IMR-90 (cell line): ENCODE data around the gene MACC1.

Experiments used
- BHLHE40 ChIP-seq: fragments of 150-350 bp; IDR thresholded peaks from 2 replicates; pipeline ENCODE4 v1.6.1; 2016; ENCODE audit warnings: mild to moderate bottlenecking, low read depth, low read length
- CEBPB ChIP-seq: IDR thresholded peaks from 2 replicates; pipeline ENCODE4 v1.6.1; 2012; ENCODE audit warnings: low read depth, low read length, improper control_type of control experiment
- CTCF ChIP-seq: conservative IDR thresholded peaks from 2 replicates; pipeline ENCODE4 v1.5.1; 2012; ENCODE audit warnings: mild to moderate bottlenecking, low read depth, low read length, improper control_type of control experiment
- ELK1 ChIP-seq: fragments of 150-350 bp; IDR thresholded peaks from 2 replicates; pipeline ENCODE4 v1.6.1; 2016; ENCODE audit warnings: low read depth, mild to moderate bottlenecking, low read length, moderate library complexity, borderline replicate concordance
- POLR2A ChIP-seq: IDR thresholded peaks from 2 replicates; pipeline ENCODE4 v1.6.1; 2012; ENCODE audit warnings: mild to moderate bottlenecking, low read depth, low read length
- RCOR1 ChIP-seq: IDR thresholded peaks from 2 replicates; pipeline ENCODE4 v1.6.1; 2012; ENCODE audit warnings: mild to moderate bottlenecking, low read length, improper control_type of control experiment; ENCODE audit not compliant: insufficient replicate concordance
- USF2 ChIP-seq: fragments of 150-350 bp; IDR thresholded peaks from 2 replicates; pipeline ENCODE4 v1.6.1; 2017; ENCODE audit warnings: mild to moderate bottlenecking, antibody characterized with exemption, low read length, low read depth

- peak; percentile 19; the same call in 1 of the 2 replicates for TF ChIP-seq CTCF
- TF ChIP-seq BHLHE40, result no peak
- TF ChIP-seq USF2, result no peak
- TF ChIP-seq POLR2A, result no peak
- TF ChIP-seq ELK1, result no peak
- no peak for TF ChIP-seq CEBPB
- no peak for TF ChIP-seq RCOR1
Measured at GRCh38 chr7:20197837-20198236, 19.3 kb downstream of the MACC1 start.
